Measurements from ENCODE around the gene CDH23. TPM values are rescaled to one million over a fixed set of nuclear protein-coding genes. Genes with fewer than 3 reads are reported as not detected.

Gene CDH23
- total and polyA plus RNA-seq, 2 of the 8 experiments (the other 6 are each of a cell fraction or from before 2014, with no cell fraction given): 1.9 to 4.9 TPM

DNA sequence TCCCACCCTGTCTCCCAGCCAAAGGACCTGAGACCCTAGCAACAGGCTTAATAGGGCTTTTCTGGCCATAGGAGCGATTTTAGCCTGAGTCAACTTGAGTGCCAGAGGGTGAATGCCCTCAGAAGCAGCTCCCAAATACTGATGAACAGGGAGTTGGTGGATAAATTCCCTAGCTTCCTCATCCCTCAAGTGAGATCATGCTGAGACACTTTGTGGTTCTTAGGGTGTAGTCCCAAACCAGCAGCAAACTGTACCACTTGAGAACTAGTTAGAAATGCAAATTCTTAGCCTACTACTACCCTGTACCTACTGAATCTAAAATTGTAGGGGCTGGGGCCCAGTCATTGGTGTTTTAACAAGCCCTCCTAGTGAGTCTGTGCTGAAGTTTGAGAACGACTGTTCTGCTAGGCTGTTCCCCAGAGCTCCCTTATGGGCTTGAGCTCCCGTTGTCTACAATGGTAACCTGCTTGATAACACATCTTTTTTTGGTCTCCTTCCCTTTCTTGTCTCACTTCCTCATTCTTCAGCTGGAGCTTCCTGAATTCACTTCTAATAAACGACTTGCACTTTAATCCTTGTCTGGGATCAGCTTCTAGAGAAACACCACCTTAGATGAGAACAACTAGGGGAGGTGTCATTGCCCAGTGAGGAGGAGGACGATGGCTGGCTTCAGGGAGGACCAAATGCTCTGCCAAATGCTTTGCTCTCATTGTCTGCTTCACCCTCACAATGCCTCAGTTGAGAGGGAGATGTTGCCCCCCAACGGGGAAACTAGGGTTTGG is 18.2 kb upstream of the CDH23 start:
- Histone ChIP-seq H2AFZ (ENCODE audit: low read length) (no peak overlapping the region), H3K14ac (ENCODE audit: insufficient read length) (no peak overlapping the region), H2BK20ac (ENCODE audit: low read length) (no peak overlapping the region), H3K9ac (replicated peaks in 1 of 4; ENCODE audit: extremely low read depth in 1 of 4, low read depth in 3 of 4, low read length in 3 of 4) (no peak overlapping the region), H3K4ac (replicated peaks; ENCODE audit: insufficient read length, low read depth, low read length) (no peak overlapping the region), H4K5ac (ENCODE audit: insufficient read length, low read depth, low read length) (no peak overlapping the region), H2BK12ac (ENCODE audit: low read depth, low read length) (0 out of 2 replicates have a peak overlapping the region, but pooled peaks have one; percentile 44), H3K27ac (ENCODE audit: low read depth, low read length) (no peak overlapping the region), H3K56ac (replicated peaks; ENCODE audit: insufficient read length, low read depth, low read length) (no peak overlapping the region), H3K9me3 (ENCODE audit: insufficient read depth in 2 of 2, low read depth in 1 of 2, low read length in 1 of 2) (no peaks in the 10 kb centered on the region), H4K20me1 (replicated peaks in 1 of 2; ENCODE audit: control insufficient read depth in 1 of 2, insufficient read depth in 2 of 2, low read length in 2 of 2) (no peaks in the 10 kb centered on the region), H4K8ac (ENCODE audit: extremely low read depth, insufficient read depth, low read length) (no peak overlapping the region), H3K4me2 (ENCODE audit: insufficient read depth in 1 of 2, low read depth in 2 of 2, low read length in 2 of 2) (no peak overlapping the region), H3K23me2 (ENCODE audit: low read depth, low read length) (no peaks in the 10 kb centered on the region; the same call in 1 of the 2 replicates), H2BK15ac (ENCODE audit: low read length) (no peak overlapping the region), H3K4me3 (ENCODE audit: extremely low read depth in 1 of 4, insufficient read depth in 2 of 4, low read depth in 3 of 4, low read length in 4 of 4) (no peak overlapping the region), H2AK5ac (ENCODE audit: low read depth, low read length) (no peak overlapping the region), H3K79me1 (ENCODE audit: low read depth, low read length) (no peaks in the 10 kb centered on the region), H3K27me3 (replicated peaks in 1 of 4; ENCODE audit: control insufficient read depth in 3 of 4, extremely low read depth in 1 of 4, insufficient read depth in 3 of 4, low read length in 3 of 4) (no peaks in the 10 kb centered on the region), H3K79me2 (ENCODE audit: control insufficient read depth in 1 of 2, insufficient read depth in 2 of 2, low read length in 2 of 2) (no peaks in the 10 kb centered on the region), H3K36me3 (ENCODE audit: control insufficient read depth in 2 of 4, insufficient read depth in 4 of 4, low read length in 3 of 4) (no peaks in the 10 kb centered on the region), H4K91ac (replicated peaks; ENCODE audit: insufficient read length, low read length) (no peak overlapping the region), H3K4me1 (replicated peaks in 1 of 4; ENCODE audit: control insufficient read depth in 3 of 4, insufficient read depth in 4 of 4, low read length in 3 of 4) (peaks cover 0 to 2% (median 0%) of the 10 kb centered on the region in 4 experiments; a peak in 2 of 7 replicates), H2BK120ac (replicated peaks; ENCODE audit: low read depth, low read length) (no peak overlapping the region), H3K18ac (ENCODE audit: extremely low read depth, low read length) (no peak overlapping the region), H3K23ac (ENCODE audit: insufficient read length) (no peak overlapping the region), H2BK5ac (ENCODE audit: low read depth, low read length) (no peak overlapping the region)
- DNase-seq (ENCODE audit: low read depth in 1 of 2, low spot score in 2 of 2) (no peak), FAIRE-seq (no peak)
- no peak for TF ChIP-seq TAF7 (optimal IDR thresholded peaks at IDR 0.05; ENCODE audit: borderline replicate concordance, low read depth, low read length)
- TF ChIP-seq, protein P1, sequence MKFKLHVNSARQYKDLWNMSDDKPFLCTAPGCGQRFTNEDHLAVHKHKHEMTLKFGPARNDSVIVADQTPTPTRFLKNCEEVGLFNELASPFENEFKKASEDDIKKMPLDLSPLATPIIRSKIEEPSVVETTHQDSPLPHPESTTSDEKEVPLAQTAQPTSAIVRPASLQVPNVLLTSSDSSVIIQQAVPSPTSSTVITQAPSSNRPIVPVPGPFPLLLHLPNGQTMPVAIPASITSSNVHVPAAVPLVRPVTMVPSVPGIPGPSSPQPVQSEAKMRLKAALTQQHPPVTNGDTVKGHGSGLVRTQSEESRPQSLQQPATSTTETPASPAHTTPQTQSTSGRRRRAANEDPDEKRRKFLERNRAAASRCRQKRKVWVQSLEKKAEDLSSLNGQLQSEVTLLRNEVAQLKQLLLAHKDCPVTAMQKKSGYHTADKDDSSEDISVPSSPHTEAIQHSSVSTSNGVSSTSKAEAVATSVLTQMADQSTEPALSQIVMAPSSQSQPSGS (IDR thresholded peaks at IDR 0.05; ENCODE audit: low read length): no peak
- ChIA-PET POLR2A (ENCODE audit: partially characterized antibody) (interaction anchor here (0.7 kb wide), 1 partner anchor 37 kb away, joined by 3 read pairs; no protein-coding TSS in a partner anchor), CTCF (ENCODE audit: partially characterized antibody) (interaction anchor here (0.6 to 28.0 kb wide), 32 partner anchors 10 to 395 kb away, joined by 3 to 401 read pairs (median 4); partner anchors contain the start of genes SLC29A3 and VSIR)
- whole genome bisulfite sequencing, 2 experiments (ENCODE audit: extremely low coverage in 1 of 2, insufficient coverage in 1 of 2, insufficient read length in 1 of 2, insufficient replicate concordance in 2 of 2, low coverage in 1 of 2, low lambda C conversion rate in 2 of 2, missing lambda C conversion rate in 1 of 2): 77% methylated on average over 6 of the region's 6 CpGs; no CpG with 5 or more reads in 1 of the 2 experiments
